Neural cell (in vitro differentiated cells): ENCODE results near the gene CDHR2.

Source experiments
- EP300 ChIP-seq: fragments of 450-650 bp; conservative IDR thresholded peaks from 2 replicates; pipeline ENCODE4 v1.6.1; 2014; ENCODE audit warnings: antibody characterized with exemption, mild to moderate bottlenecking, moderate library complexity; ENCODE audit not compliant: poor library complexity, severe bottlenecking
- EZH2 ChIP-seq: fragments of 200-600, 300-800 bp; shearing (Covaris generic), sonication (generic); IDR thresholded peaks from 2 replicates; pipeline ENCODE4 v1.6.1; 2014; ENCODE audit warnings: antibody characterized with exemption, low read length, borderline replicate concordance, mild to moderate bottlenecking; ENCODE audit not compliant: insufficient read depth, poor library complexity, severe bottlenecking
- POLR2AphosphoS5 ChIP-seq: IDR thresholded peaks from 2 replicates; pipeline ENCODE4 v1.6.1; 2012
- SMC3 ChIP-seq: fragments of 450-650 bp; conservative IDR thresholded peaks from 2 replicates; pipeline ENCODE4 v1.6.1; 2014; ENCODE audit warnings: antibody characterized with exemption, mild to moderate bottlenecking, moderate library complexity; ENCODE audit not compliant: poor library complexity
- TAF1 ChIP-seq: IDR thresholded peaks from 2 replicates; pipeline ENCODE4 v1.6.1; 2012; ENCODE audit warnings: low read depth
- TF ChIP-seq, protein P1 (sequence below): fragments of 450-650 bp; IDR thresholded peaks from 2 replicates; pipeline ENCODE4 v1.5.1; 2014; ENCODE audit warnings: antibody characterized with exemption, mild to moderate bottlenecking, moderate library complexity; ENCODE audit not compliant: poor library complexity, severe bottlenecking

DNA sequence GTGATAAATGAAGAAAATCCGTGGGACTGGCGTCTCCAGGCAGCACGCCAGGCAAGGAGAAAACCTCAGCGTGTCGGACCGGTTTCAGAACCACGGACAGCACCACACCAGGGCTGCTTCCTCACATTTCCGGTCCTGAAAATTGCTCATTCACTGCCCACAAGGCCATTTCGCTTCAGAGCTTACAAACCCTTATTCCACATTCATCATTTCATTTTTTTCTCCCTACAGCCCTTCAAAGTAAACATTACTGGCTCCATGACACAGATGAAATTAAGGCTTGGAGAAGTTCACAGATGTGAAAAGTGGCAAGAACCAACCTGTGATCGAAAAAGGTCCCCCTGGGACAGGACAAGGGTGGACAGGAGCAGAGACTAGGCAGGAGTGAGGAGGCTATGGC is 62.3 kb downstream of the CDHR2 start:
- TF ChIP-seq SMC3, result no peak
- no peak for TF ChIP-seq POLR2AphosphoS5
- TF ChIP-seq, protein P1, sequence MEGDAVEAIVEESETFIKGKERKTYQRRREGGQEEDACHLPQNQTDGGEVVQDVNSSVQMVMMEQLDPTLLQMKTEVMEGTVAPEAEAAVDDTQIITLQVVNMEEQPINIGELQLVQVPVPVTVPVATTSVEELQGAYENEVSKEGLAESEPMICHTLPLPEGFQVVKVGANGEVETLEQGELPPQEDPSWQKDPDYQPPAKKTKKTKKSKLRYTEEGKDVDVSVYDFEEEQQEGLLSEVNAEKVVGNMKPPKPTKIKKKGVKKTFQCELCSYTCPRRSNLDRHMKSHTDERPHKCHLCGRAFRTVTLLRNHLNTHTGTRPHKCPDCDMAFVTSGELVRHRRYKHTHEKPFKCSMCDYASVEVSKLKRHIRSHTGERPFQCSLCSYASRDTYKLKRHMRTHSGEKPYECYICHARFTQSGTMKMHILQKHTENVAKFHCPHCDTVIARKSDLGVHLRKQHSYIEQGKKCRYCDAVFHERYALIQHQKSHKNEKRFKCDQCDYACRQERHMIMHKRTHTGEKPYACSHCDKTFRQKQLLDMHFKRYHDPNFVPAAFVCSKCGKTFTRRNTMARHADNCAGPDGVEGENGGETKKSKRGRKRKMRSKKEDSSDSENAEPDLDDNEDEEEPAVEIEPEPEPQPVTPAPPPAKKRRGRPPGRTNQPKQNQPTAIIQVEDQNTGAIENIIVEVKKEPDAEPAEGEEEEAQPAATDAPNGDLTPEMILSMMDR, result no peak
- TF ChIP-seq EZH2, result no peak
- TF ChIP-seq TAF1, result no peak
- TF ChIP-seq EP300, result no peak
